ENCODE data around the gene PNMA6E.

Gene PNMA6E

DNA sequence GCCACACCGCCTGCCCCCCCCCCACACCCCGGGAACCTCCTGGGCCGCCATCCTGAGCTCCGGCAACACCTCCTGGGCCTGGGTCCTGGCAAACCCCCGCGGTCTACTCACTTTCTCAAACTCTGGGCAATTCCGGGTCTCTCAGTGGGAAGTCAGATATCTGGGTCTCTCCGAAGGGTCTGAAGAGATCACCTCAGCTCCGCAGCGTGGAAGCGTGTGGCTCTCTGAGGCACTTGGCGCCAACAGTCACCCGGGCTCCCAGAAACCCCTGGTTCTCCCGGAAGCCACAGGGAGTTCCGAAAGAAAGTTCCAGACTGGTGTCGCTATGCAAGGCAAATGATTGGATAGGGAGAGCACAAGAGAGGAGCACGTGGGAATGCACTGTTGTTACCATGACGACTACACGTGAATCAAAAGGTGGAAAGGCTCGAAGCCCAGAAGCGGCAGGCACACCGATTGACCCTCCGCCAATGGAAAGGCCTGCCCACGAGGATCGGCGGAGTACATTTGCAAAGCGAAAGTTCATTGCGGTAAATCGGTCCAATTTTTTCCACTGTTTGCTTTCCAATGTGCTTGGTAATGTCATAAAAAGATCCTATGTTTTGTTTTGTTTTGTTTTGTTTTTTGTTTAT lies at the start of gene PNMA6E:
PNMA6E (minus strand) TSS at position 218 of the 632 bp plus-strand sequence. CDS start 2,501 bp downstream, outside the sequence.
- no peak for DNase-seq (ENCODE audit: low read depth in 1 of 2, low spot score in 1 of 2)
- no peak for TF ChIP-seq JUND (IDR thresholded peaks at IDR 0.05; ENCODE audit: low read depth)
- in situ Hi-C loops (cut with HindIII; ENCODE audit: low pct_unique_long_range_greater_than_20kb, low sequenced_read_pairs), result no loop called here

DNA sequence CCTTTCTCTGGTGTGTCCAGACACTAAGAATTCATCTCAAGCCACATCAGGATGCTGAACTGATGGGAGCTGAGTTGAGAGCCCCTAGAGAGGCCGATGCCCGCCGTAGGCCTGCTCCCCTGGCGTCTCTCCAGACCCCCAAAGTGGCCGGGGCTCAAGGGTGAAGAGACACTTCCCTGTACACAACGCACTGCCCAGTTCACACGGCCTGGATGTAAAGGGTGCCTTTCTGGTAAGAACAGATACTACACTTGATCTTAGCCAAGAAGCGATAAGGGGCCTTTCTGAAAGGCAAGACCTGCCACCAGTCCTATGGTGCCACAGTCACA lies 49.8 kb upstream of the PNMA6E start:
- in situ Hi-C loops (cut with HindIII; ENCODE audit: low pct_unique_long_range_greater_than_20kb, low sequenced_read_pairs), result no loop called here
- no peak for TF ChIP-seq JUND (IDR thresholded peaks at IDR 0.05; ENCODE audit: low read depth)
- DNase-seq (ENCODE audit: low read depth in 1 of 2, low spot score in 1 of 2), result no peak

DNA sequence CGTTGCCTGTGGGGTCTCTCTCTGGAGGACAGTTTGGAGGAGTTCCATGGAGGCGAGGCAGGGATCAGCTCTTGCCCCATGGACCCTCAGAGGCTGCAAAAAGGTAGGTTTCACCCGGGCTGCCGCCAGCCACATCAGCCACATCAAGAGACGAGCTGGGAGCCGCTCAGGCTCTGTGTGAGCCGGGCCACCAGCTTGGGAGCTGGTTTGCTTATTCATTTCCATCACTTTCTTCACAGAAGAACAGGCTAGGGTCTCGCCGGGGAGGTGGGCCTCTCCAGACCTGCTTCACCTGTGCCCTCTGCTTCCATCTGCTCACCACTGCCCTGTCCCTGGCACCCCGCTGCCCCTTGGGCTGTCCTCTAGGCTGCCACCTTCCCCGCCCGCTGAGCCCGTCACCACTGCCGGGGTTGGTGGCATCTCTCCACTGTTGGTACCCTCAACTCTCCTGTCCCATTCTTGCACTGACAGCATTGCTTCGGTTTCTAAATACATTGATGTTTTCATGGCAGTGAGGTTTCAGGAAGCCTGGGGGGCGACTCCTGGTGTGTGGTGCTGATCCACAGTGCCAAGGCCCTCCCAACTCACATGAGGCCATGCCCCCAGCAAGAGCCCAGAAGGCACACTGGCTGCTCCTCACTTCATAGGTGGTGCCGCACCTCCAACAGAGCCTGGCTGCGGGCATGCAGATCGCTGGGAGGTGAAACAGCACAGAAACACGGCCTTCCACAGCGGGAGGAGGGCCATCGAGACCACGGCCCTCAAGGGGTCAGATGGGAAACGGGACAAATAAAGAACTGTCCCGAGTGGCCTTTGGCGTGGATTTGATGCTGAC lies 49.2 kb upstream of the PNMA6E start:
- no peak for TF ChIP-seq JUND (IDR thresholded peaks at IDR 0.05; ENCODE audit: low read depth)
- DNase-seq (ENCODE audit: low read depth in 1 of 2, low spot score in 1 of 2), result no peak
- in situ Hi-C loops (cut with HindIII; ENCODE audit: low pct_unique_long_range_greater_than_20kb, low sequenced_read_pairs), result no loop called here

DNA sequence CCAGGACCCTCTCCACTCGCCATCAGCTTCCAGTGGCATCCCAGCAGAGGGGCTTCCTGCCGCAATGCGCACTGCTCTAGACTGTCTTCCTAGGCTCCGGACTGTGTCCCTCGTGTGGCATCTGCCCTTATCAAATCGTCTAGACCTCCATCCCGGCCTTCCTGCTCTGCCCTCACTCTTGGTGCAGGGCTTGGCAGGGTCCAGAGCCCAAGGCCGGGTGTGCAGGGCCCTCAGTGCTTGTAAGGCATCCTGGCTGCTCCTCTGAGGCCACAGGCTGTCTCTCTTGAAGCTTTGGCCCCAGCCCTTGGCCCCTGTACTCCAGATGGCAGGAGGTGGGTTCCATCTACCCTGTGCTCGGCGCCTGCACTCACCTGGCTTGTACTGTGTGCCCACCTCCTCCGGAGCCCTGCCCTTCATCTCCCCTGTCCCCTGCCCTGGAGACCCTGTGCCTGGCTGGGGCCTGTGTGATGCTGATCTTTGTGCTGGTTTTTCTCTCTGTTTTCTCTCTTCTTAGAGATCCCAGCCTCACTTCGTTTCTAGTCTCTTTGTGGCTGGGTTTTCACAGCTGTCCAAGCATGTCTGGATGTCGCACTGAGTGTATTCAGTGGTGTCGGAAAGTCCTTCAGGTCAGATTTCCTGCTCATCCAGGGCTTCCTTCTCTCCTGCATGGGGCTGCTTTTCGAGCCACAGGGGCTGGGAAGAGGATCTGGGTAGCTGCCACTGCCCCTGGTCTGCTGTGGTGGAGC lies 48.4 kb upstream of the PNMA6E start:
- in situ Hi-C loops (cut with HindIII; ENCODE audit: low pct_unique_long_range_greater_than_20kb, low sequenced_read_pairs), result no loop called here
- DNase-seq (ENCODE audit: low read depth in 1 of 2, low spot score in 1 of 2), result no peak
- no peak for TF ChIP-seq JUND (IDR thresholded peaks at IDR 0.05; ENCODE audit: low read depth)

DNA sequence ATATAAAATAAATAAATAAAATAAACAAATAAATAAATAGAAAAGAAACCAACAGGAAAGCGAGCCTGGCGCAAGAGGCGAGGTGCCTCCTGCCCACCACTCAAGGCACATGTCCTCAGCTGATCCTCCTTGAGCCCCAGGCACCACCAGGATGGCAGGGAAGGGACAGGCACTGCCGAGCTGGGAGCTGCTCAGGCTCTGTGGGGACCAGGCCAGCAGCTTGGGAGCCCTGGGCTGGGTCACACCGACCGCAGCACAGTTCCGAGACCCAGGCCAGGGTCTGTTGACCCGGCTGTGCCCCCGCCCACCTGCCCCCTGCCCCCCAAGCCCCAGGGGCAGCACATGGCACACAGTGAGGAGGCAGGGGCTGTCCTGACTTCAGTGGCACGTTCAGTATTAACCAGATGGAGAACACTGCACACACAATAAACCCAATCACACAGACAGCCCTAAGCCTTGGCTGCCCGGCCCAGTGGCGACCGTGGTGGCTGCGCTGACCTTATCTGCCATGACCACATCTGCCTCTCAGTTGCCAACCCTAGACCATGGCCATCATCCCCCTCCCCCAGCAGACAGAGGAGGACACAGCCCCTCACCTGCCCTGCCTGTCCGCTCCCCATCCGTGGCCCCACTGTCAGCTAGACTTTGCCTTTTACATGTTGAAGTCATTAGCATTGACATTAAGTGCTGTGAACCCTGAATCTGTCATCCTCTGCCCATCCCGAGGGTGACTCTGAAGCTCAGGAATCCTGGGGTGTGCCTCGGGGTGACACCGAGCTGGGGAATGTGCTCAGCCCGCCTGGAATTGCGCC lies 47.6 kb upstream of the PNMA6E start:
- in situ Hi-C loops (cut with HindIII; ENCODE audit: low pct_unique_long_range_greater_than_20kb, low sequenced_read_pairs), result no loop called here
- no peak for TF ChIP-seq JUND (IDR thresholded peaks at IDR 0.05; ENCODE audit: low read depth)
- DNase-seq (ENCODE audit: low read depth in 1 of 2, low spot score in 1 of 2), result no peak

DNA sequence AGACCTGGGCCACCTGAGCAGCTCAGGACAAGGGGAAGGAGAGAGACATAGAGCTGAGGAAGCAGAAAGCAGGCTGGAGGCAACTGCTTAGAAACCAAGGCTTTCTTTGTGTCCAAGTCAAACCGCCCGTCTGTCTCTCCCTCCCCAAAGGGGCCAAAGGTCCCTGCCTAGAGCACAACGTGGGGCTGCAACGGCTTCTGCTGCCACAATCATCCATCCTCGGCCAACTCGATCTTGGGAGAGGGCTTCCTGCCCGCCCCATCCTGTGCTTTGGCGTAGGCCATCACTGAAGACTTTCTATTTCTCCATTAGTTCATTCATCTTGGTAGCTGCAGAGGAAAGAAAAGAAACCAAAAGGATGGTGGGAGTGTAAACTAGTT lies 46.4 kb upstream of the PNMA6E start:
- DNase-seq (ENCODE audit: low read depth in 1 of 2, low spot score in 1 of 2), result no peak
- TF ChIP-seq JUND (IDR thresholded peaks at IDR 0.05; ENCODE audit: low read depth), result no peak
- in situ Hi-C loops (cut with HindIII; ENCODE audit: low pct_unique_long_range_greater_than_20kb, low sequenced_read_pairs), result no loop called here

DNA sequence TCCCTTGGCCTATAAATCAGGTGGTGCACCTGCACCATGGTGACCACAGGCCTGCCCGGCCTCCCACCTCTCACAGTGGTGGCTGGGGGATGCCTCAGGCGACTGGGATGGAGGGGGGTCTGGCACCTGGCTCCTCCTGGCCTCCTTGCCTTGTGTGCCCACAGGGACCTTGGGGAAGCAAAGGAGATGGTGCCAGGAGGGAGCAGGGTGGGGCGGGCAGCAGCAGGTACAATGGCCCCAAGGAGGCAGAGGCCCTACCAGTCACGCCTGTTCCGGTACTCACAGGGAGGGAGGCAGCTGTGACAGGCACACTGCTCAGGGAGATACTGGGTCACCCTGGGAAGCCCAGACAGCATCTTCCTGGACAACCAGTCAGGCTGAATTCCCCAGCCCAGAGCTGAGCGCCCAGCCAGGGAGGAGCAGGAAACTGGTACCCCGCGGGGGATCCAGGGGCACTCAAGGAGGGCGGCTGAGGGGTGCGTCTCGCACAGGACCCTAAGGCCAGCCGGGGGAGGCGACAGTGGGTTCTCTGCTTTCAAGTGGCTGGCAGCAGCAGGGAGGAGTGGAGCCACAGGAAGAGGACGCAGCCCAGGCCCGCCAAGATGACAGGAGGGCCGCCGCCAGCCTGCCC lies 45.9 kb upstream of the PNMA6E start:
- no peak for TF ChIP-seq JUND (IDR thresholded peaks at IDR 0.05; ENCODE audit: low read depth)
- in situ Hi-C loops (cut with HindIII; ENCODE audit: low pct_unique_long_range_greater_than_20kb, low sequenced_read_pairs), result no loop called here
- DNase-seq (ENCODE audit: low read depth in 1 of 2, low spot score in 1 of 2), result no peak

DNA sequence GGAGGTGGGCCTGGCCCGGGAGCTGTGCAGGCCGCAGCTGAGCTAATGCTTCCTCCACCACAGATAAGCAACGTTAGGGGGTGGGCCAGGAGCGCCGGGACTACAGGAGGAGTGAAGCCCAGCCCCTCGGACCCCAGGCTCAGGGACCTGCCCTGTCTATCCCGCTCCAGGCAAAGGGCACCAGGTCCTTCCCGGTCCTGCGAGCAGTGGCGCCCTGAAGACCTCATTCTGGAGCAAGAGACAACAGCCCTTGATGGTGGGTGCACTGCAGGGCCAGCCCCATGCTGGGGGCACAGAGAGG lies 45.4 kb upstream of the PNMA6E start:
- TF ChIP-seq JUND (IDR thresholded peaks at IDR 0.05; ENCODE audit: low read depth), result no peak
- DNase-seq (ENCODE audit: low read depth in 1 of 2, low spot score in 1 of 2), result no peak

DNA sequence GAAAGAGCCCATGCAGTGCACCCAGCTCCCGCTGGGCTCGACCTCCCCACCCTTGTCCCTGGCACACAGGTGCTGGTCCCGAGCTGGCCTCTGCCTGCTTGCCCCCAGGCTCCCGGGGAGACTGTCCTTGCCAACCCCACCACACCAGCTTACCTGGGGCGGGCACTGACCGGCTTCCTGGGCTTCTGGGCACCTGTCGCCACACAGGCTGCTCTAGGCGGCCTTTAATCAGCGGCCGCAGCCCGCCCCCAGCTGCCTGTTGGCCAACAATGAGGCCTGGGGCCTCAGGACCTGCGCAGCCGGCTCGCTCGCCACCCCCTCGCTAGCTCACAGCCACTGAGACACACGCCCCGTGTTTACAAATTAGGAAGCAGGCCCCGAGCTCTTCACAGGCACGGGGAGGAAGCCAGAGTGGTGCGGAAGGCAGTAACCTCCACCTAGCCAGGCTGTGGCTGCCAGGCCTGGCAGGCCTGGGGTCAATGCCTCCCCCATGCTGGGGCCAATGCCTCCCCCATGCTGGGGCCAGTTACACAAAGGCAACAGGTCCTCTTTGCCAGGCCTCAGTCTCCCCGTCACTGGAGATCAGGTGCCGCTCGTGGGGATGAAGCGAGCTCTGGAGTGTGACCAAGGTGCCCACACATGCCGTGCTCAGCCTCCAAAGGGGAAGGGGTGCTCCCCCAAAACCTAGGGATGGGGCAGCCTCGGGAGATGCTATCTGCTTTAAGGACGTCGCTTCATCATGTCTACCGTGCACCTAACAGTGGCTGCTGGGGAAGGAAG lies 44.9 kb upstream of the PNMA6E start, which contains the start of gene TREX2:
TREX2 (minus strand) TSS at position 201 of the 780 bp plus-strand sequence. CDS start 626 bp downstream, outside the sequence.
- in situ Hi-C loops (cut with HindIII; ENCODE audit: low pct_unique_long_range_greater_than_20kb, low sequenced_read_pairs), result no loop called here
- TF ChIP-seq JUND (IDR thresholded peaks at IDR 0.05; ENCODE audit: low read depth), result no peak
- DNase-seq (ENCODE audit: low read depth in 1 of 2, low spot score in 1 of 2), result no peak

More for the DNA sequence above, 45.4 kb upstream of the PNMA6E start:
- in situ Hi-C loops (cut with HindIII; ENCODE audit: low pct_unique_long_range_greater_than_20kb, low sequenced_read_pairs), result no loop called here

DNA sequence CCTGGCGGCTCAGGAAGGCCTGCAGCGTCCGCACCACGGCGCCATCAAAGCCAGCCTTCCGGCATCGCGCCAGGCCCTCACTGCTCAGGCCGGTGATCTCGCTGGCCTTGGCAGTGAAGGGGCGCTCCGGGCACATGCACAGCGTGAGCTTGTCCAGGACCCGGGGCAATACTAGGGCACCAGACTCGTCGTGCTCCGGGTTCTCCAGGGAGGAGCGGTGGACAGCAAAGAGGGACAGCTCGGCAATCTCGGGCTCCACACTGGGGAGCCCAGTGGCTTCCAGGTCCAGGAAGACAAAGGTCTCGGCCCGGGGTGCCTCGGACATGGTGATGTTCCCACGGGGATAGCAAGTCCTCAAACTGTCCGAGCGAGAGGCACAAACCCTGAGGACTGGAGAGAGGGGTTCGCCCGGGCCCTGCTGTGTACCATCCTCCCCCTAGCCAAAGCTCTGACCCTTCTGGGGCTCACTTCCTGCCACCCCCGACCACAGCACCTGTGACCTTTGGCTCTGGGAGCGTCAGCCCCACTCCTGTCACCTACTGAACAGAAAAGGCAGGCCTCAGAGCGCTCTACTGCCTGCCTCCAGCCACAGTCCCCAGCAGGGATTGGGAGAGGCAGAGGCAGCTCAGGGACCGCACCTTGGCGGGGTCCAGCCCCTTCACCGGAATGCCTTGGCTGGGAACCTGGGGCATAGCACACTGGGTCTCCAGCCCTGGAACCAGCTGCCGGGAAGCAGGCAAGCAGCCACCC lies 44.1 kb upstream of the PNMA6E start:
- in situ Hi-C loops (cut with HindIII; ENCODE audit: low pct_unique_long_range_greater_than_20kb, low sequenced_read_pairs), result no loop called here
- no peak for TF ChIP-seq JUND (IDR thresholded peaks at IDR 0.05; ENCODE audit: low read depth)
- no peak for DNase-seq (ENCODE audit: low read depth in 1 of 2, low spot score in 1 of 2)

Data from T47D (cell line).